ENCODE data around the gene SPATA13.
"Not testable (repeated sequence)": the region's sequence is repeated elsewhere in the genome, so short reads cannot be mapped to it uniquely, and the experiment has no call there.

The SPATA13 gene

GRCh38 chr13:24160458-24161009 lies at the start of gene SPATA13:
Gene SPATA13, plus strand, starts transcription at chr13:24160720. Its CDS starts 62,210 bp downstream, at chr13:24222930.
- in situ Hi-C loops (cut with HindIII; ENCODE audit: low sequenced_read_pairs) = no loop called here

DNA sequence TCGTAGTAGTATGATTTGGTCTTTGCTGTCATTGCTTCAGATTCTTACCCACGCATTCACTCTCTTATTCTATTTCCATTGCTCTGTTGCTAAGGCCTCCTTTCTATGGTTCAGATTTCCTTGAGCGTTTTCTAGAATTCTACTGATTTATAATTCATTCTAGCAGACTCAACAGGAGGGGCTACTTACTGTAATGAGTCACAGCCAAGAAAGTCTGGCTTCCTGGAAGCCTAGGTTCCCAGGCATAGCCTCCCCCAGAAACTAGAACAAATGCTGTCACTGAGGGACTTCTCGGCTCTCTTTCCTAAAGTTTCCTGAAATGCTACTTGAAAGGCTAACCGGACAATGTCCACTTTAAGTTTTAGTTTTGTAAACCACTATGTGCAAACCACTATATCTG lies 47.7 kb upstream of the SPATA13 start:
- in situ Hi-C loops (cut with HindIII; ENCODE audit: low sequenced_read_pairs) = no loop called here

DNA sequence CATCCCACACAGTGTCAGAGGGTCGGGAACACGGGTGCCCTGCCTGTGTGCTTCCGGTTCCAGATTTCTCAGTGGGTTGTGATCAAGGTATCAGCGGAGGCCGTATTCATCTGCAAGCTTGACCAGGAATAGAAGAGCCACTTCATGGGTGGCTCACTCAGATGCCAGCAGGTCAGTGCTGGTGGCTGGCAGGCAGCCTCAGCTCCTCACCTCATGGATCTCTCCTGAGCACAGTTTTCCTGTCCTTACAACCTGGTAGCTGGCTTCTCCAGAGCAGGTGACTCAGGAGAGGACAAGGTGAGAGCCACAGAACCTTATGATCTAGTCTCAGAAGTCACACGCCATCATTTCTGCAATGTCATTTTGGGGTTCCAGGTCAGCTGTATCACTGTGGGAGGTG lies 44.8 kb upstream of the SPATA13 start:
- in situ Hi-C loops (cut with HindIII; ENCODE audit: low sequenced_read_pairs) = no loop called here

GRCh38 chr13:24116131-24116530 lies 44.4 kb upstream of the SPATA13 start:
- in situ Hi-C loops (cut with HindIII; ENCODE audit: low sequenced_read_pairs) = no loop called here

DNA sequence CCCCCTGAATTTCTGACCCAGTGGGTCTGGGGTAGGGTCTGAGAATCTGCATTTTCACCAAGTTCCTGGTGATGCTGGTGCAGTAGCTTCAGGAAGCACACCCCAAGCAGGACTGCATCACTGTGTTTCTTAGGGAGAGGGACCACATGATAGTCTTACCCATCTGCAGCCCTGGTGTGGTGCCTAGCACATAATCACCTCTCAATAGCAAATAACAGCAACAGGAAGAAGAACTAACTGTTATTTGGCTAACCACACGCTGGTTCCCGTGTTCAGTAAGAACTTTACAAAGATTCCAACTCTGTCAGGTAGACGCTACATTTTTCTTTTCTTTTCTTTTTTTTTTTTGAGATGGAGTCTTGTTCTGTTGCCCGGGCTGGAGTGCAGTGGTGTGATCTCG lies 41.9 kb upstream of the SPATA13 start:
- in situ Hi-C loops (cut with HindIII; ENCODE audit: low sequenced_read_pairs) = no loop called here

DNA sequence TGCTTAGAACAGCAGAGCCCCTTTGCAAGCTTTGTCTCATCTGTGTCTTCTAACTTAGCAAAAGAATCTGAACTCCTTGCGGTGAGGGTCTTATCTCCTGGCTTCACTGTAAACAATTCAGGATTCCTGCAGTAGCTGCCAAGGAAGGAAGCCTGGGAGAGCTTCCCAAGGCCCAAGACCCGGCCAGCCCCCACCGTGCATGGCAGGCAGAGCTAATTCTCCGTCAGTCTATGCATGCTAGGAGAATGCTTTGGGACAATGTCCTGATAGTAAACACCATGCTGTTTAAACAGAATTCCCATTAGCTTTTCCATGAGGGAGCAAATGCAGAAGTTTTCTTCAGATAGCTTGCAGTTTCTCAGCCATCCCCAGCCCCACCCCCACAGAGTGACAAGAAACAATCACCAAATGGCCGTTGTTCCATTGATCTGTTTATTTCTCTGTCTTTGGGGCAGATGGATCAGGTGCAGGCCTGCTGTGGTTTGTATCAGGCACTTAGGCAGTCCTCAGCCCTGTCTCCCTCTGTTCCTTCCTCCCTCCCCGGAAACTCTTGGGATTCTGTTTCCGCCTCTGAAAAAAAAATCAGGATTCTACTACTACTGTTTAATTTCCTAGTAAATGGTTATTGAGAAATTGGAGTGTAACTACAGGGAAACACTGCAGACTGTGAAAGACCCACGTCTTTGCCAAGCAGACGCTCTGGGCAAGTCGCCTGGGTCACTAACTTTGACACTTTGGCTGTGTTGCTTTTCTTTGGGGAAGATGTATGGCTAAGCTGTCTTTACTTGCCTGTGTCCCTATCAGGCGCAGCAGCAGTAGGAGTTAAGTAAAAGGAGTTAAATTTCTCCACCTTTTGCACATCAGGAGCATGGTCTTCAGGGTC lies 40.7 kb upstream of the SPATA13 start:
- in situ Hi-C loops (cut with HindIII; ENCODE audit: low sequenced_read_pairs) = no loop called here

DNA sequence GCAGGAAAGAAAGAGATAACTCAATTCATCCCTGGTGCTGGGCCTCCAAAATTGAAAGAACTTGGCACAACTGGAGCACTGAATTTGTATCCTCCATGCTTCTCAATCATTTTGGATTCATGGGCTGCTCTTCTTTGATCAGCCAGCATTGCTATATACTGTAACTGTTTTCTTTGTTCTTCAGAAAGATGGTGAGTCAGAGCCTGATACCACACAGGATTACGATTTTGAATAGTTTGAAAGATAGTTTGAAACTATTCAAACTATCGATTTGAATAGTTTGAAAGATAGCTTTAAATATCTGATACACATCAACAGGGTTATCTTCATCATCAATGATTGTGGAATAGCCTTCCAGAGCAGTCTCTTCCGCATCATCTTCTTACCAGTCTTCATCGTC lies 38.5 kb upstream of the SPATA13 start:
- in situ Hi-C loops (cut with HindIII; ENCODE audit: low sequenced_read_pairs) = not testable (repeated sequence)

DNA sequence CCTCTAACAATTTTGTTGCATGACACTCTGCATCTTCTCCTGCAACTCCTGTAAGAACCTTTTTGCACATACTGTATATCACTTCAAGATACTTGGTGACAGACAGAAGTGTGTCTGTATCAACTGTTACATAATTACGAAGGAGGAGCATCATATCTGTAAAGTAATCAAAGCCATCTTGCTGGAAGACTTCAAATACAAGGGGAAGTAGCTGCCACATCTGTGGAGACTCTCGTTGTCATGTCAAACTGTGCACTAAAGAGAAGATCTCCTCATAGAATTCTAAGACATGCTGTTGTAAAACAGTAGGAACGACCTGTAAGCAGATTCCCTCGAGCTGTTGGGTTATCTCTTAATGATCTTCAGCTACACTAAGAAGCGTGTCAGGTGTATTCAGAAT lies 38.0 kb upstream of the SPATA13 start:
- in situ Hi-C loops (cut with HindIII; ENCODE audit: low sequenced_read_pairs) = no loop called here

- in situ Hi-C loops (cut with HindIII; ENCODE audit: low sequenced_read_pairs) = no loop called here
Observed at GRCh38 chr13:24123761-24124160, 36.8 kb upstream of the SPATA13 start.

DNA sequence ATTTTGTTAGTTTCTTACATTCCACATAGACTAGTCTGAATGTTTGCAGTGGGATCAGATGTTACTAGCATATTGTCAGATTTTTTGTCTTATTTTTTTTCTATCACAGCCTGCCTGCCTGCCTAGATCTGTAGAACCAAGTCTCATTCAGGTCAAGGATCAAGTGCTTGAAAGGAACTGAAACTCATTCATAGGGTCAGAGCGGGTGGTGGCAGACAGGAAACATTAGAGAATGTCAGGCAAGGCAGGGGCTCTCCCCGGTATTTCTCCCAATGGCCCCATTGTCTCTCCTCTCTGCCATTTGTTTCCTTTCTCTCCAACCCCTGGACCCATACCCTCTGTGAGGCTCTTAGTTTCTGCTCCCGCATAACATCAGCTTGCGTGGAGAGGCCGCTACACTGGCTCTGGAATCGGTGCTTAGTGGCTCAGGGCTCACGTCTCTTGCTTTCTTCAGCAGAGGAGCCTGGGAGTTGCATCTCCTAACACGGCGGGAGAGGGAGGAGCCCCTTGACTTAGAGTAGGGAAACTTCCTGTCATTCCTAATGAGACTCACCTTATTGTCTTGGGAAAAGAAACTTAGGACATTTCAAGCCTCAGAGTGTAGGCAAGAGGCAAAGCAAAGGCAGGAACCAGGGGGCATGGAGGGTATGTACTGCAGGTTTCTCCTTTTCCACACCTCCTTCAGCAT lies 35.6 kb upstream of the SPATA13 start:
- in situ Hi-C loops (cut with HindIII; ENCODE audit: low sequenced_read_pairs) = no loop called here

GRCh38 chr13:24127116-24127631 lies 33.3 kb upstream of the SPATA13 start:
- in situ Hi-C loops (cut with HindIII; ENCODE audit: low sequenced_read_pairs) = no loop called here

GRCh38 chr13:24128112-24128511 lies 32.4 kb upstream of the SPATA13 start:
- in situ Hi-C loops (cut with HindIII; ENCODE audit: low sequenced_read_pairs) = no loop called here

- in situ Hi-C loops (cut with HindIII; ENCODE audit: low sequenced_read_pairs) = no loop called here
Observed at GRCh38 chr13:24128962-24129361, 31.6 kb upstream of the SPATA13 start.

DNA sequence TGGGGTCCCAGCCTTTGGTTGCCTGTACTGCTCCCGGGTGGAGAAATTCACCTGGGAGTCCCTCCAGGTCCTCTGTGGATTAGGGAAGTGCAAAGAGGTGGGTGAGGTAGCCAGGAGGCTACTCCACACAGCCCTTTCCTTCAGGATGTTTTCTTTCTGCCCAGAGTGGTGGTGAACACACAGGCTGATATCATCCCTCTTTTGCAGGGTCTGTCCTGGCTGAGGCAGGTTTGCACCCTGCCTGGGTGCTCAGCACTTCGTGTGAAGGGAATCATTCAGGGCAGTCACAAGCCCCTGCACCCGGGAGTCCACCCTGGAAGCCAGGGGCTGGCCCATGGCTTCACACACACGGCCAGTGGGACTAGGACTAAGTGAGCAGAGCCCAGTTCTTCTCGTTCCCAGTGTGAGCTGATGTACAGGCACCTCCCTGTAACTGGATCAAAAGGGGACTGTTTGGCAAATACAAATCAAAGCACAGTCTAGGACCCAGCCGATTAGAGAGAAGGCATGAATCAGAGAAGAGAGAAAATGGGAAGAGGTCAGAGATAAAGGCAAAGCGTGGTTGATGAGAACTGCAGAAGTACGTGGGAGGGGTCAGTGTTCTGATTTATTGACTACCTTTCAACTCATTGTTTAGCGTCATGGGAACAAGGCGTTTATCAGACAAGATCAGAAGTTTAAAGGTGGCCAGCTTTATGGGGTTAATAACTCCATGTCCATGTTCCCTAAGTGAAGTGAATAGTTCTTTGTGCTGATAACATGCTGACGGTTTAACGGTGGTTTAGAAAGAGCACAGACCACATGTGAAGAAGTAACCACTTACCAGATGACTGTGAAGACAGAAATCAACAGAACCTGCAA lies 30.4 kb upstream of the SPATA13 start:
- in situ Hi-C loops (cut with HindIII; ENCODE audit: low sequenced_read_pairs) = no loop called here

DNA sequence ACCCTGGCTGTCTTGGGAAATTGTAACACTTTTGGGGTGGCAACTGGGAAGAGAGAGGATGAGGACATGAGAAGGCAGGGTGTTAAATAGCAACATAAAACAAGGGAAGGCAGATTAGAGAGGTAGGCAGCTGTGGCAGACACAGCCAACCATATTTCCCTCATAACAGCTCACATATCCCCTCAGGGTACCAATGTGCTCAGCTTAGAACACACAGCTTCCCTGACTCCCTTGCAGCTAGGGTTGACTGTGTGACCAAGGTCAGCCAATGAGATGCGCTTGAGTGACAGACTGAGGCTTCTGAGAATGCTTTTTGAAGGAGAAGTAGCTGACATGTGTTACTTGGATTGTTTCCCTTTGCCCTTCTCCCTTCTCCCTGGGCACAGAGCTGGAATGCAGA lies 28.8 kb upstream of the SPATA13 start:
- in situ Hi-C loops (cut with HindIII; ENCODE audit: low sequenced_read_pairs) = no loop called here

- in situ Hi-C loops (cut with HindIII; ENCODE audit: low sequenced_read_pairs) = no loop called here
Observed at GRCh38 chr13:24133021-24133795, 27.3 kb upstream of the SPATA13 start.

- in situ Hi-C loops (cut with HindIII; ENCODE audit: low sequenced_read_pairs) = no loop called here
Observed at GRCh38 chr13:24134231-24134630, 26.3 kb upstream of the SPATA13 start.

GRCh38 chr13:24134757-24135156 lies 25.8 kb upstream of the SPATA13 start:
- in situ Hi-C loops (cut with HindIII; ENCODE audit: low sequenced_read_pairs) = no loop called here

DNA sequence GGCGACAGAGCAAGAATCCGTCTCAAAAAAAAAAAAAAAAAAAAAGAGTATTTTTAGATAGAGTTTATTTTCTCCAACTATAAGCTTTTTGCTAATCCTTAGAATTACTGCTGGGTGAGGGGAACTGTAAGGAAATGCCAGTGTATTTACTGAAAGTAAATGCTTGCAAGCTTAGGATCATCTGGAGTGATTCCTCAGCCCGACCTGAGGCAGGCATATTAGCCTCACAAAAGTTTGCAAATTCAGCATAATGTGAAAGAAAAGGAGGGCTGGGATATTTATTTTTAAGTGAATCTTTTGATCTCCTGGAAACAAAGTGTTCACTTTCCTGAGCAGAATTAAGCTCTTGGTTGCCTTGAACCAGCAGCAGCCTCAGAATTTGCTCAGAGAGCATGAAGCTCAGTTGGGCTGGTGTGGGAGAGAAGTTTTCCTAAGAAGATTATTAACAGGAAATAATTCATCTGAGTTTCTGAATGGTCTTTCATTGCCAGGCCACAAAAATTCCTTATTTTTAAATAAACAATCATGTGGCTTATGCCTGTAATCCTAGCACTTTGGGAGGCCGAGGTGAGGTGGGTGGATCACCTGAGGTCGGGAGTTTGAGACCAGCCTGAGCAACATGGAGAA lies 24.7 kb upstream of the SPATA13 start:
- in situ Hi-C loops (cut with HindIII; ENCODE audit: low sequenced_read_pairs) = no loop called here

DNA sequence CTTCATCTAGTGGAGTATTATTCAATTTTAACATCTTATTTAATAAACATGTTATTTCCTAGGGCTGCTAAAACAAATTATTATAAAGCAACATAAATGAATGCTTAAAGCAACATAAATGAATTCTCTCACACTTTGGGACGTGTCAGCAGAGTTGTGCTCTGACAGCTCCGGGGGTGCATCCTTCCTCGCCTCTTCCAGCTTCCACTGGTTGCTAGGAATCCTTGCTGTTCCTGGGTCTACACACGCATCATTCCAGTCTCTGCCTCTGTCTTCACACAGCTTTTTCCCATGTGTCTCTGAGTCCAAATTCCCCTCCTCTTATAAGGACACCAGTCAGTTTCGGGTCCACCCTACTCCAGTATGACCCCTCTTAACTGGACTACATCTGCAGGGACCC lies 21.6 kb upstream of the SPATA13 start:
- in situ Hi-C loops (cut with HindIII; ENCODE audit: low sequenced_read_pairs) = no loop called here
